ENCODE measurements around the gene PM20D1.

DNA sequence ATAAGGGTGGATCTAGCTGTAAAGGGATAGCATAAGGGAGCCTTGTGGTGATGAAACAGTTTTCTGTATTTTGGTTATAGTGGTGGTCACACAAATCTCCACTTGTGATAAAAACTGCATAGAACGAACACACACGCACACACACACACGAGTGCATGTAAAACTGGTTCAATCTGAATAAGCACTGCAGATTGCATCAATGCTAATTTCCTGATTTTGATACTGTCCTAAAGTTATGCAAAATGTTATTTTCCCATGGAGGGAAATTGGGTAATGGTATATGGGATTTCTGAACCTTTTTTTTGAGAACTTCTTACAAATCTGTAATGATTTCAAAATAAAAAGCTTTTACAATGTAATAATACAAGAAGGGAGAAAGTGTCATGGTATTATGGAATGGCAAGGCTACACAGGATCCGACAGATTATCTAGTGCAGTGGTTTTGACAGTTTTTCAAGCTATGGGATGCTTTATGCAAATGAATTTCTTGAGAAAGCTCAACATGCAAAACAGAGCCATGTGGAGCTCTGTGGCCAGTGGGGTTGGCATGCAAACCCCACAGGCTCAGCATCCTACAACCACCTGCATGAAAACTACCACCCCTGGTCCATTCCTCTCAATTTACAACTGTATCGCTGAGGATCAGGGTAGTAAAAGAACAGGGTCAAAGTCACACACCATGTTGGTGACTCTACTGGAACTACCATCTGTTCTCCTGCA lies 55.8 kb downstream of the PM20D1 start:
- TF ChIP-seq POLR2AphosphoS5 (IDR thresholded peaks at IDR 0.05; ENCODE audit: low read depth, low read length) (no peak), POLR2A (IDR thresholded peaks at IDR 0.05; ENCODE audit: low read depth, low read length) (no peak), TAF1 (IDR thresholded peaks at IDR 0.05; ENCODE audit: low read depth, low read length) (no peak)
